ENCODE measurements around the gene ACAA1. TPM values are rescaled to one million over a fixed set of nuclear protein-coding genes. Genes with fewer than 3 reads are reported as not detected.

ACAA1 gene
- polyA plus RNA-seq, 1 of the 3 experiments (the other 2 are of a cell fraction), result 86.4 TPM

DNA sequence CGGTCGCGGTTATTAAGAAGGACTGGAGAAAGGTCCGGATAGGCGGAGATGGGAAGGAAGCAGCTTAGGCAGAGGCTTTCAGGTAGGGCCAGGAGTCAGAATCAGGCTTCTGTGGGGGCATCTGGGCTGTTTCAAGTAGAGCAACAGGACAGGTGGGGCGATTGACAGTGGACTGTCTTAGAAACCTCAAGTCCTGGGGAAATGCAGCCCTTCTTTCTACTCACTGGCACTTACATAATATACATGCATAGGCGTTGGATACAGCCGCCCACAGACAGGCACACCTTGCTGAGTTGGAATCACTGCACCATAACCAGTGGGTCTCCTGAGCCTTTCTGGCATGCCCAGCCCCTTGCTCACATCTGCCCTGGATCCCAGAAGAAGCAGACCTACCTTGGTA lies 2.3 kb upstream of the ACAA1 start:
- Histone ChIP-seq H3K9me2 (no peaks in the 10 kb centered on the region), H3K9ac (peak overlapping the region; percentile 89), H4K20me1 (ENCODE audit: insufficient read depth) (0 out of 2 replicates have a peak, but pooled peaks cover 13% of the 10 kb centered on the region), H3K36me3 (replicated peaks in 1 of 2; ENCODE audit: control insufficient read depth in 1 of 2, insufficient read depth in 2 of 2, low read length in 1 of 2) (peaks cover 5 to 22% of the 10 kb centered on the region in 2 experiments), H3K4me3 (ENCODE audit: low read depth in 2 of 2, low read length in 1 of 2) (peak overlapping the region; percentile 85 to 94), H3K9me3 (no peaks in the 10 kb centered on the region), H3F3A (replicated peaks; ENCODE audit: insufficient read depth) (peaks cover 2% of the 10 kb centered on the region), H3K27me3 (ENCODE audit: insufficient read depth) (no peaks in the 10 kb centered on the region), H3K4me2 (peak overlapping the region; percentile 99), H3K79me2 (ENCODE audit: insufficient read depth) (peaks cover 42% of the 10 kb centered on the region), H3K27ac (ENCODE audit: low read depth in 2 of 2, low read length in 1 of 2) (peak overlapping the region; percentile 89 to 91; a peak in 3 of 4 replicates), H3K4me1 (ENCODE audit: control insufficient read depth in 1 of 2, insufficient read depth in 2 of 2, low read depth in 1 of 2, low read length in 1 of 2) (peaks cover 16 to 31% of the 10 kb centered on the region in 2 experiments; a peak in 2 of 4 replicates), H2AFZ (ENCODE audit: low read depth) (peak overlapping the region; percentile 99)
- CTCF ChIA-PET, result interaction anchor here (0.5 to 1.8 kb wide), 5 partner anchors 9 to 208 kb away, joined by 3 to 6 read pairs (median 4); partner anchors contain the start of gene XYLB
- WGBS (ENCODE audit: low lambda C conversion rate), result 16% methylated on average over 5 of the region's 8 CpGs
- DNase-seq, result no peak
- TF ChIP-seq ELF1 (IDR thresholded peaks at IDR 0.05) (no peak), YY1 (IDR thresholded peaks at IDR 0.05; ENCODE audit: low read depth) (no peak), NRF1 (IDR thresholded peaks at IDR 0.05; ENCODE audit: low read depth, low read length) (no peak), MXI1 (IDR thresholded peaks at IDR 0.05; ENCODE audit: low read depth, low read length) (no peak), EZH2phosphoT487 (IDR thresholded peaks at IDR 0.05; ENCODE audit: borderline replicate concordance, low read depth) (no peak), RXRA (IDR thresholded peaks at IDR 0.05; ENCODE audit: borderline replicate concordance, low read depth) (no peak), FOXM1 (IDR thresholded peaks at IDR 0.05; ENCODE audit: low read depth) (no peak), MEF2A (IDR thresholded peaks at IDR 0.05; ENCODE audit: borderline replicate concordance, low read depth) (no peak), USF2 (IDR thresholded peaks at IDR 0.05; ENCODE audit: borderline replicate concordance, low read depth, low read length) (no peak)
- TF ChIP-seq, protein P1, sequence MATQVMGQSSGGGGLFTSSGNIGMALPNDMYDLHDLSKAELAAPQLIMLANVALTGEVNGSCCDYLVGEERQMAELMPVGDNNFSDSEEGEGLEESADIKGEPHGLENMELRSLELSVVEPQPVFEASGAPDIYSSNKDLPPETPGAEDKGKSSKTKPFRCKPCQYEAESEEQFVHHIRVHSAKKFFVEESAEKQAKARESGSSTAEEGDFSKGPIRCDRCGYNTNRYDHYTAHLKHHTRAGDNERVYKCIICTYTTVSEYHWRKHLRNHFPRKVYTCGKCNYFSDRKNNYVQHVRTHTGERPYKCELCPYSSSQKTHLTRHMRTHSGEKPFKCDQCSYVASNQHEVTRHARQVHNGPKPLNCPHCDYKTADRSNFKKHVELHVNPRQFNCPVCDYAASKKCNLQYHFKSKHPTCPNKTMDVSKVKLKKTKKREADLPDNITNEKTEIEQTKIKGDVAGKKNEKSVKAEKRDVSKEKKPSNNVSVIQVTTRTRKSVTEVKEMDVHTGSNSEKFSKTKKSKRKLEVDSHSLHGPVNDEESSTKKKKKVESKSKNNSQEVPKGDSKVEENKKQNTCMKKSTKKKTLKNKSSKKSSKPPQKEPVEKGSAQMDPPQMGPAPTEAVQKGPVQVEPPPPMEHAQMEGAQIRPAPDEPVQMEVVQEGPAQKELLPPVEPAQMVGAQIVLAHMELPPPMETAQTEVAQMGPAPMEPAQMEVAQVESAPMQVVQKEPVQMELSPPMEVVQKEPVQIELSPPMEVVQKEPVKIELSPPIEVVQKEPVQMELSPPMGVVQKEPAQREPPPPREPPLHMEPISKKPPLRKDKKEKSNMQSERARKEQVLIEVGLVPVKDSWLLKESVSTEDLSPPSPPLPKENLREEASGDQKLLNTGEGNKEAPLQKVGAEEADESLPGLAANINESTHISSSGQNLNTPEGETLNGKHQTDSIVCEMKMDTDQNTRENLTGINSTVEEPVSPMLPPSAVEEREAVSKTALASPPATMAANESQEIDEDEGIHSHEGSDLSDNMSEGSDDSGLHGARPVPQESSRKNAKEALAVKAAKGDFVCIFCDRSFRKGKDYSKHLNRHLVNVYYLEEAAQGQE (IDR thresholded peaks at IDR 0.05; ENCODE audit: low read depth, low read length), result no peak
- POLR2A ChIA-PET, result interaction anchor here (3.9 kb wide), 1 partner anchor 26 kb away, joined by 21 read pairs; the partner anchor contains the start of gene OXSR1
